Activated CD4-positive, CD25-positive, alpha-beta regulatory T cell treated with anti-CD3 and anti-CD28 coated beads, Interleukin-2, amount 50 U/mL, for 16 hours (primary cell): ENCODE measurements around the gene URB2.

Source experiments
- DNase-seq: peaks from one replicate; pipeline ENCODE4 v3.0.0-alpha.2; 2020; ENCODE audit warnings: low read depth, low spot score

URB2 gene

GRCh38 chr1:229645324-229645993, 19.4 kb downstream of the URB2 start:
- no peak for DNase-seq

- no peak for DNase-seq
These were observed 22.4 kb downstream of the URB2 start for GRCh38 chr1:229648406-229648805.

DNA sequence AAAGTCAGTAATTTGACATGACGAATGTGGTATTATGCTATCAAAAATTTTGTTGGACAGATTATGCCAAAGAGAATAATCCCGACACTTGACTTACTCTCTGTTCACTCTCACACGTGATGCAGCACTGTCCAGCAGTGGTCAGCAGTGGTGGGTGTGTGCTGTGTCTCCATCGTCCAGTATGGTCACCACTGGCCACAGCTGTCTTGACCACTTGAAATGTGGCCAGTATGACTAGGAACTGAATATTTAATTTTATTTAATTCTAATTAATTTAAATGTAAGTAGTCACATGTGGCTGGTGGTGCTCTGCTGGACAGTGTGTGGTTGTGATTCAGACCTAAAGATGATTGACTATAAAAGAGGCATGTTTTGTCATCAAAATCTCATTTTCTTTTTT, 24.0 kb downstream of the URB2 start:
- DNase-seq: no peak

DNA sequence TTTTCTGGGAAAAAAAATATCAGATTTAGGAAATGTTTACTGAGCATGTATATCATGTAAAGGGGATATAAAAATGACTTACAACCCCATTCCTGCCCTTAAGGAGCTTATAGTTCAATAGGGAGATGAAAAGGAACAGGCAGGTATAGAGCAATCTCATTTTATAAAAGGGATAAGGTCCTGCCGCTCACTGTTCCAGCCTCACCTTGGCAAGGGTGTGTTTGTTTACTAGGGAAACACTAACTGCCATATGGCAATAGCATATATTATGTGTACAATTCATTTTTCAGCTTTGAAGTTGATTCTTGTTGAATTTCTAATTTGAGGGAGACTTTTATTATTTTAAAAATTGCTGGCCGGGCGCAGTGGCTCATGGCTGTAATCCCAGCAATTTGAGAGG, 25.5 kb downstream of the URB2 start:
- DNase-seq: no peak

GRCh38 chr1:229653420-229653819, 27.4 kb downstream of the URB2 start:
- DNase-seq: no peak

DNA sequence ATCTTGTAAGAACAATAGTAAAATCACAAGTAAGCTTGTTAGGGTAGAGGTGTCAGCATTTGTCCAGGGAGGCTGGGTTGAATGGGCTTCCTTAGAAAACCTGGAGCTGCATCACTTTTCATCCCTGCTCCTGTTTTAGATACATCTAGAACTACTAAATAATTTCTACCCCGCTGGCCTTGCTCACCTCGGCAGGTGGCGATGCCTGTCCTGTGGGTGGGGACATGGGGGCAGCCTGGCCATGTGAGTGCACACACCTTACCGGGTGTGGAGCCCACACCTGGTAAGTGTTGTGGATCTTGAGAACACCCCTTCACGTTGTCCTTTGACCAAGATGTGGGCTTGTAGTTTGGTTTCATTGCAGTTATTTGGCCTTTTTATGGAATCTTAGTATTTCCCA, 29.7 kb downstream of the URB2 start:
- no peak for DNase-seq

GRCh38 chr1:229657993-229658755, 32.1 kb downstream of the URB2 start:
- no peak for DNase-seq

DNA sequence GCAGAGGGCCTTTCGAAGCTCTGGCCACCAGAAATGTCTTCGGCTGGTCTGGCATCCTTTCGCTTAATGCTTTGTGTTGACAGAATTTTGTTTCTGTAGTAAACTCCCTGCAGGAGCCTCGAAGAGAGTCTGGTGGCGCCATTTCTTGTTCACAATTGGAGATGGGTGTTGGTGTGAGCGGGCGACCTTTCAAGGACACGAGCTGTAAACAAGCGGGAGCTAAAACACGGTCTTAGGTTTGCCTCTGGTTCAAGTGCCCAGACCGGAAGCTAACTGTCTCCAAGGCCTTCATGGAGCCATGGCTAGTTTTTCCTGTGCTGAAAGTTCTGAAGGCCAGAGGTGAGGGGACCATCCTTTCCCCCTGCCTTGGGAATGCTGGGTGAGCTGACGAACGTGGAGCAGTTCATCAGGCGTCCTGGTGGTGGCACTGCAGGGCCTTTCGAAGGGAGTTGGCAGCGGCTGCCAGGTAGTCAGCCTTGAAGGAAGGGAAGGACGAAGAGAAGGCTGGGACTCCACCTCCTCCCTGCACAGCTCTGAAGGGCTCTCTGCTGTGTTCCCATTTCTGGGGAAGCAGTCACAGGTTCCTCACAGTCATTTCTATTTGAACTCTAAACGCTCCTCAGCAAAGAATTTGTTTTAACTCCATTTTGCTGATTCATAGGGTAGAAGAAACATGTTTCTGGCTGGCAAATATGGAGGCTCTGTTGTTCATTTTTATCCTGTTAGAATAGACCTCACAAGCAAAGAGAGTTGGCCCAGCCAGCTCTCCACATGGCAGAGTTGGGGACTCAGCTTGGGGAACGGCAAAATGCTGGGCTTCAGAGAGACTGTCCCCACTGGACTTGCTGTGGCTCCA, 35.2 kb downstream of the URB2 start:
- DNase-seq: peak; percentile 39

DNA sequence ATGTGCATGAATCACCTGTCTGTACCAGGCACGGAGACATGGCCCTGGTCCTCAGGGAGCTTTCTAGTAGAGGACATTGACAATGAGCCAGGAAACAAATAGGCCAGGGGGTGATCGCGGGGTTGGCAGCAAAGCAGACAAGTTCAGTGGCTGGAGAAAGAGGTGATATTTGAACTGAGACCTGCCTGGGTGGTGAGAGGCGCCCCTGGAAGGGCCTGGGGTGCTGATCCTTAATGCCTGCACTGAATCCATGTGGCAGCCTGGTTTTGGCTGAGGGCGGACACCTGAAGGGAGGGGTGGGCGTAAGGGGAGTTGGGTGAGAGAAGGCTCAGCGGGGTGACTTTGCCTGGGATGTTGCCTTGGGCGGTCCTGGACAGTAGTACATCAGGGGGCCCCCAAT, 35.9 kb downstream of the URB2 start:
- no peak for DNase-seq

DNA sequence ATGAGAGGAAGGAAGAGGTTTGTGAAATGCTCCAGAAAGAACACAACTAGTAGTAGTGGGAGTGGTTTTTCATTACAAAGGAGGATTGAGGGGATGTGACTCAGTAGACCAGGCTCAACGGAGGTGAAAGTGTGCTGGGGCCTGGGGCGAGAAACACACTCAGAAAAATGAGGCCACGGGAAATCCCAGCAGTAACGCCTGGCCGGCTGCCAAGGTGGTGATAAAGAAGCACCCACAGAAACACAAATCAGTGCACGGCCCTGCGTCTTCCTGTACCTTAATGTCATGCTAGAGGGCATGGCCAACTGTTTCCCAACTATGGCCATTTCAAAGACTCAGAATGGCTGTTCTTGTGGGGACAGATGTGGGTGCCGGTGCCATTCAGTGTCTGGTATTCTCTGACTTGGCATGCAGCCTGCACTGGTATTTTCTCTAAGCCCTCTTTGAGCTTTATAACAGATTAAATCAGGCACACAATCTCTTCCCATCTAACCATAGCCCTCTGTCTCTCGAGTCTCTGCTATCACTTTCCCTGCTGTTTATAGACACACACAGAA, 38.2 kb downstream of the URB2 start:
- peak; percentile 60 for DNase-seq

DNA sequence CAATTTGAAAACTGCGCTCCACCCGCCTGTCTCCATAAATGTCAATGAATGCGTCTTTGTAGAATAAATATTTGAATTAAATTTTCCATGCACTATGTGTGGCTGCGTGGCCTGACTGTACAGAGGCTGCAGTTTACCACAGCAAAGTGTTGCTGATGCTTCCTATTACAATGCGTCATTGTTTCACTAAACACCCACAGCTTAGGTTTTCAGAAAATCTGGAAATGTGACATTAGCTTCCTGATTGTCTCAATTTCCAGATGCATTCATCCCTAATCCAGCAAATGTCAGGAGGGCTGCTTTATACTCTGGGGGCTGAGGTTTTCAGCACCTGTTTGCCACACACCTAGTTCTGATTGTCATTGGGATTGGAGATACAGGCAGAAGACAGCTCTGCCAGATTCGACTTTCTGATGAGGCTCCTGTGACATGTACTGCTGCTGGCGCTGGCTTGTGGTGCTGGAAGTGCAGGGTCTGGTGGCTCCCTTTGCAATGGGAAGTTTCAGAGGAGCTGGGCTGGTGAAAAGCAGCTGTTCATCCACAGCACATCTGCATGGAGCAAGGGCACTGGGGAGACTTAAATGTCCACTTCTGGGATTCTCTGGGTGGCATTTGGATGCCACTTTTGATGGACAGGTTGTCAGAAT, 40.0 kb downstream of the URB2 start:
- no peak for DNase-seq

DNA sequence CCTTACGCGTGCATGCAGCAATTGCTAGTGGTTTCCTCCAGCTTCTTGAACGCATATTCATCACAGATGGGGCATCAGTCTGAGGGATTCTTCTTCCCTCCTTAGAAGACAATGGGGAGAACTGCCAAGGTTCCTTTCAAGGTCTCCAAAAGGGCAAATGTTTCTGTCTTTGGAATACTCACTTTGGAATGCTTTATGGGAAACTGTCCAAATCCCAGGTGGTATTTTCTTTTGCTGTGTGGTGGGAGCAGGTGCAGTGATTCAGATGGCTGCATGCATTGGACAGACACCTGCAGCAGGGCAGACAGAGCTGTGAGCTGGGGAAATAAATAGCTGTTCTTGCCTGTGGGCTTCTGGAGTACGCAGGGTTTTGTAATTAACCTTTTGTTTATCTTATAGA, 40.5 kb downstream of the URB2 start:
- no peak for DNase-seq

GRCh38 chr1:229669333-229669732, 43.3 kb downstream of the URB2 start:
- no peak for DNase-seq

- DNase-seq: no peak
These were observed 45.3 kb downstream of the URB2 start for GRCh38 chr1:229671310-229671709.

DNA sequence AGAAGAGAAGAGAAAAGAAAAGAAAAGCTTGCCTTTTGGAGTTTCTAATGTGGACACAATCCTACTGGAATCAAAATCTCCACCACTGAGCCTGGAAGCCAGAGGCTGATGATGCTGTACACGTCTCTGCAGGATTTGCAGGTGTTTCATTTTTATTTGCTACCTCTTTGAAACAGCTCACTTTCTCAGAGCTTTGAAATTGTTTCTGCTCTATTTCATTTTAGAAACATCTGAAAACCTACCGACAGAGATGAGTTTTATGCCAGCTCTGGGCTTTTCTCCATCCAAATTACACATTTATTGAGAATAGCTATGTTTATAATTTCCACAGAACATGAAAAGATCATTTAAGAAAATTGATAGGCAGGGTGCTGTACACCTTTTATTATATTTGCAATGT, 46.2 kb downstream of the URB2 start:
- no peak for DNase-seq

DNA sequence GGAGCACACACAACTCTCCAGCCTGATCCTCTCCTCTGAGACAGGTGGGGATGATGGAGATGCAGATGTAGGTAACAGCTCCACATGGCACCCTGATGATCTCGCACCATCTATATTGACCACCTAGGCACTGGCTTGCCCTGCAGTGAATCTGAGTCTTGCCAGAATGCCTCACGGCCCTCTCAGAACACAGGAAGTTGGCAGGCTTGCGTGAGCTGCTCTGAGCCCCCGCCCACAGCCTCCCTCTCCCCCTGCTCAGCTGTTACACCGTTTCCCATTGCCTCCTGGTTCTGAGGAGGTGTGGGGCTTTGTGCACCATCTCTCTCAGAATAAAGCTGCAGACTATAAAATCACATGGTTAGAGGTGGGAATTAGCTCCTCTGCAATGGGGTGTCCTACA, 48.0 kb downstream of the URB2 start:
- no peak for DNase-seq

GRCh38 chr1:229675396-229675795, 49.3 kb downstream of the URB2 start:
- DNase-seq: no peak

- DNase-seq: no peak
These were observed 59.1 kb downstream of the URB2 start for GRCh38 chr1:229685149-229685548.

GRCh38 chr1:229689273-229689672, 63.2 kb downstream of the URB2 start:
- DNase-seq: no peak

GRCh38 chr1:229689904-229690303, 63.9 kb downstream of the URB2 start:
- no peak for DNase-seq

GRCh38 chr1:229690662-229691061, 64.6 kb downstream of the URB2 start:
- DNase-seq: no peak

DNA sequence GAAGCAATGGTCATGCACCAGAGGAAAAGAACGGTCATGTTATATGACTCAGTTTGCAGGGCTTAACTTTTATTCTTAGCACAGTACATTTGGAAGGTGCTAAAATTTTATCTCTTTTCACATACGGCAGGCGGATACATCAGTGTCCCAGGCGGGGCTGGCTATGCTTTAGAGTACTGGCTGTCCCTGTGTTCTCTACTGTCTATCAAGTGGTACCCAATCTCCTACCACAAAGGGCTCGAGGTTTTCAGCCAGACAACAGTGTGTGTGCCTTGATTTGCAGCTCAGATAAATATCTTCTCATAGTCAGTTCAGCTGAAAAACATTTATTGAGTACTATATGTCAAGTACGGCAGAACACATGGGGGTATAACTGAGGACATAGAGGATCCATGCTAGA, 65.3 kb downstream of the URB2 start:
- DNase-seq: no peak
